HepG2 (cell line): ENCODE results near the gene PPP2R1B. TPM values are rescaled to one million over a fixed set of nuclear protein-coding genes. Genes with fewer than 3 reads are reported as not detected.

Experiments used
- AKAP8 ChIP-seq: sonication (generic); formaldehyde crosslinking; IDR thresholded peaks from 2 replicates; pipeline ENCODE4 v1.5.1; 2020; ENCODE audit warnings: mild to moderate bottlenecking, missing genetic modification reagents
- BCL6 ChIP-seq: IDR thresholded peaks from 2 replicates; pipeline ENCODE4 v1.6.1; 2016; ENCODE audit warnings: missing genetic modification reagents, missing compliant biosample characterization
- FOXA3 ChIP-seq: IDR thresholded peaks from 2 replicates; pipeline ENCODE4 v1.6.1; 2016; ENCODE audit warnings: missing genetic modification reagents, missing compliant biosample characterization
- FUBP1 ChIP-seq: sonication (generic); formaldehyde crosslinking; IDR thresholded peaks from 2 replicates; pipeline ENCODE4 v1.5.1; 2020; ENCODE audit warnings: missing genetic modification reagents, mild to moderate bottlenecking, borderline replicate concordance
- HES4 ChIP-seq: sonication (generic); formaldehyde crosslinking; IDR thresholded peaks from 2 replicates; pipeline ENCODE4 v1.9.0; 2021; ENCODE audit warnings: mild to moderate bottlenecking, missing genetic modification reagents, borderline replicate concordance
- HMG20B ChIP-seq: conservative IDR thresholded peaks from 2 replicates; pipeline ENCODE4 v1.6.1; 2016; ENCODE audit warnings: missing genetic modification reagents, missing compliant biosample characterization
- HNRNPUL1 ChIP-seq: fragments of 200-400 bp; formaldehyde crosslinking; IDR thresholded peaks from 2 replicates; pipeline ENCODE4 v1.6.1; 2017; ENCODE audit warnings: low read depth, mild to moderate bottlenecking, low read length, moderate library complexity
- NRL ChIP-seq: sonication (generic); formaldehyde crosslinking; IDR thresholded peaks from 2 replicates; pipeline ENCODE4 v1.5.0; 2020; ENCODE audit warnings: missing genetic modification reagents, mild to moderate bottlenecking, moderate library complexity, borderline replicate concordance
- PHF8 ChIP-seq: sonication (generic); formaldehyde crosslinking; IDR thresholded peaks from 2 replicates; pipeline ENCODE4 v1.5.0; 2020; ENCODE audit warnings: missing genetic modification reagents
- PRMT3 ChIP-seq: sonication (generic); formaldehyde crosslinking; IDR thresholded peaks from 2 replicates; pipeline ENCODE4 v1.8.1; 2022; ENCODE audit warnings: low read depth, mild to moderate bottlenecking, moderate library complexity, missing genetic modification reagents, borderline replicate concordance
- RNF2 ChIP-seq: fragments of 450-650 bp; conservative IDR thresholded peaks from 2 replicates; pipeline ENCODE4 v1.6.1; 2016; ENCODE audit warnings: low read depth
- SATB2 ChIP-seq: sonication (generic); formaldehyde crosslinking; IDR thresholded peaks from 2 replicates; pipeline ENCODE4 v1.5.0; 2020; ENCODE audit warnings: missing genetic modification reagents
- SNAI1 ChIP-seq: sonication (generic); formaldehyde crosslinking; IDR thresholded peaks from 2 replicates; pipeline ENCODE4 v1.5.0; 2020; ENCODE audit warnings: mild to moderate bottlenecking, missing genetic modification reagents, borderline replicate concordance
- TAF1 ChIP-seq: sonication (generic); formaldehyde crosslinking; IDR thresholded peaks from 2 replicates; pipeline ENCODE4 v1.4.0; 2020; ENCODE audit warnings: missing genetic modification reagents
- TBX2 ChIP-seq: sonication (generic); formaldehyde crosslinking; IDR thresholded peaks from 2 replicates; pipeline ENCODE4 v1.5.0; 2020; ENCODE audit warnings: missing genetic modification reagents, mild to moderate bottlenecking, borderline replicate concordance
- THYN1 ChIP-seq: sonication (generic); formaldehyde crosslinking; IDR thresholded peaks from 2 replicates; pipeline ENCODE4 v1.8.1; 2023; ENCODE audit warnings: low read depth, mild to moderate bottlenecking, moderate library complexity, missing genetic modification reagents, borderline replicate concordance
- TMF1 ChIP-seq: sonication (generic); formaldehyde crosslinking; IDR thresholded peaks from 2 replicates; pipeline ENCODE4 v1.8.1; 2022; ENCODE audit warnings: low read depth, missing genetic modification reagents
- ZBTB38 ChIP-seq: sonication (generic); formaldehyde crosslinking; IDR thresholded peaks from 2 replicates; pipeline ENCODE4 v1.5.1; 2020; ENCODE audit warnings: mild to moderate bottlenecking, missing genetic modification reagents
- ZC3H13 ChIP-seq: sonication (generic); formaldehyde crosslinking; IDR thresholded peaks from 2 replicates; pipeline ENCODE4 v1.8.1; 2023; ENCODE audit warnings: mild to moderate bottlenecking, missing genetic modification reagents, moderate library complexity
- ZNF263 ChIP-seq: sonication (generic); formaldehyde crosslinking; IDR thresholded peaks from 2 replicates; pipeline ENCODE4 v1.4.0; 2020; ENCODE audit warnings: missing genetic modification reagents
- ZNF333 ChIP-seq: sonication (generic); formaldehyde crosslinking; IDR thresholded peaks from 2 replicates; pipeline ENCODE4 v1.4.0; 2020; ENCODE audit warnings: mild to moderate bottlenecking, missing genetic modification reagents, borderline replicate concordance
- ZNF660 ChIP-seq: sonication (generic); formaldehyde crosslinking; IDR thresholded peaks from 2 replicates; pipeline ENCODE4 v1.5.1; 2020; ENCODE audit warnings: mild to moderate bottlenecking, low read depth, missing genetic modification reagents, borderline replicate concordance
- ZNF772 ChIP-seq: sonication (generic); formaldehyde crosslinking; IDR thresholded peaks from 2 replicates; pipeline ENCODE4 v1.5.0; 2020; ENCODE audit warnings: mild to moderate bottlenecking, missing genetic modification reagents
- ZNF788 ChIP-seq: sonication (generic); formaldehyde crosslinking; IDR thresholded peaks from 2 replicates; pipeline ENCODE4 v1.5.0; 2020; ENCODE audit warnings: mild to moderate bottlenecking, missing genetic modification reagents, borderline replicate concordance
- ZNF841 ChIP-seq: sonication (generic); formaldehyde crosslinking; IDR thresholded peaks from 2 replicates; pipeline ENCODE4 v1.8.1; 2023; ENCODE audit warnings: missing genetic modification reagents, borderline replicate concordance
- ZNF878 ChIP-seq: sonication (generic); formaldehyde crosslinking; IDR thresholded peaks from 2 replicates; pipeline ENCODE4 v1.8.1; 2023; ENCODE audit warnings: mild to moderate bottlenecking, missing genetic modification reagents, moderate library complexity
- ZSCAN22 ChIP-seq: sonication (generic); formaldehyde crosslinking; IDR thresholded peaks from 2 replicates; pipeline ENCODE4 v1.4.0; 2020; ENCODE audit warnings: mild to moderate bottlenecking, missing genetic modification reagents
- polyA plus RNA-seq, 8 experiments: library from polyadenylated mRNA; depleted of rRNA in 3 of 8; stranded (reverse) in 7 of 8; unstranded in 1 of 8; fragments of >200 nt; fragmentation: Illumina TruSeq in 4 of 8; extraction: Trizol in 4 of 8; gene quantifications; 2 replicates each; pipeline versions ENCODE4 v1.2.1 to v1.2.3, GENCODE V29; 2011 to 2016; ENCODE audit warnings: low read depth in 4 of 8, missing spikeins in 1 of 8, mixed read lengths in 1 of 8; ENCODE audit not compliant: insufficient read depth in 1 of 8
- total RNA-seq, 5 experiments: library from RNA; depleted of rRNA; stranded (reverse); fragments of >200 nt; fragmentation: Illumina TruSeq; extraction: Trizol; gene quantifications; 2 replicates each; pipeline ENCODE4 v1.2.3, GENCODE V29; 2016; ENCODE audit warnings: low read depth in 1 of 5
- TF ChIP-seq, protein P1 (sequence below): sonication (generic); formaldehyde crosslinking; IDR thresholded peaks from 2 replicates; pipeline ENCODE4 v1.5.0; 2020; ENCODE audit warnings: mild to moderate bottlenecking, missing genetic modification reagents

The PPP2R1B gene
- total and polyA plus RNA-seq, 2 of the 13 experiments (the other 11 are each of a cell fraction or from before 2014, with no cell fraction given), result 22.1 to 56.8 TPM

DNA sequence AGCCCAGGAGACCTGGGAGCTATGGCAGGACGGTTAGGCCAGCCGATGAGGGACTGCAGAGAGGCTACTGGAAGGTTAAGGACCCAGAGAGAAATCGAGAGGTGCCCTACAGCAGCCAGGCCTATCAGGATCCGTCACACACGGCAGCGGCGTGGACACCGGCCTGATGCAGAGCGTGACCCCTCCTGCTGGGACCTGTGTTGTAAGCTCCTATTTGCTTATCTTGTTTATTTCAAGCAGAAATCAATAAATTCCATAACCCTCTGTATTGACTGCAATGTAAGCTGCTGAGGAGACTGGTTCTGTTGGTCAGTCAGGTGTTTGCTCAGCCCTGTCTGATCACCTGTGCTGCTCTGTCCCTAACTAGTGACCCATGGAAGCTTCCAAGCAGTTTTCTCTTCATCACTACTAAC lies 39.9 kb downstream of the PPP2R1B start (continued):
- TF ChIP-seq ZNF660 (CRISPR knock-in tag) (no peak), TAF1 (CRISPR knock-in tag) (no peak), ZSCAN22 (CRISPR knock-in tag) (no peak), ZNF263 (CRISPR knock-in tag) (no peak), THYN1 (CRISPR knock-in tag) (no peak), FUBP1 (CRISPR knock-in tag) (no peak), HNRNPUL1 (no peak), BCL6 (CRISPR knock-in tag) (peak; percentile 85), PRMT3 (CRISPR knock-in tag) (no peak), SATB2 (CRISPR knock-in tag) (no peak), ZNF788 (CRISPR knock-in tag) (no peak; the same call in 1 of the 2 replicates), TMF1 (CRISPR knock-in tag) (no peak), AKAP8 (CRISPR knock-in tag) (peak; percentile 64; the same call in 1 of the 2 replicates), ZBTB38 (CRISPR knock-in tag) (peak; percentile 100), SNAI1 (CRISPR knock-in tag) (no peak), ZNF772 (no peak), NRL (CRISPR knock-in tag) (no peak), TBX2 (CRISPR knock-in tag) (peak; percentile 84), RNF2 (no peak), ZNF333 (CRISPR knock-in tag) (no peak), ZNF878 (CRISPR knock-in tag) (0 out of 2 replicates have a peak, but pooled peaks have one; percentile 56), FOXA3 (CRISPR knock-in tag) (peak; percentile 95), PHF8 (CRISPR knock-in tag) (no peak), ZNF841 (CRISPR knock-in tag) (no peak), HMG20B (CRISPR knock-in tag) (no peak), HES4 (no peak), ZC3H13 (CRISPR knock-in tag) (no peak)
- TF ChIP-seq, protein P1, sequence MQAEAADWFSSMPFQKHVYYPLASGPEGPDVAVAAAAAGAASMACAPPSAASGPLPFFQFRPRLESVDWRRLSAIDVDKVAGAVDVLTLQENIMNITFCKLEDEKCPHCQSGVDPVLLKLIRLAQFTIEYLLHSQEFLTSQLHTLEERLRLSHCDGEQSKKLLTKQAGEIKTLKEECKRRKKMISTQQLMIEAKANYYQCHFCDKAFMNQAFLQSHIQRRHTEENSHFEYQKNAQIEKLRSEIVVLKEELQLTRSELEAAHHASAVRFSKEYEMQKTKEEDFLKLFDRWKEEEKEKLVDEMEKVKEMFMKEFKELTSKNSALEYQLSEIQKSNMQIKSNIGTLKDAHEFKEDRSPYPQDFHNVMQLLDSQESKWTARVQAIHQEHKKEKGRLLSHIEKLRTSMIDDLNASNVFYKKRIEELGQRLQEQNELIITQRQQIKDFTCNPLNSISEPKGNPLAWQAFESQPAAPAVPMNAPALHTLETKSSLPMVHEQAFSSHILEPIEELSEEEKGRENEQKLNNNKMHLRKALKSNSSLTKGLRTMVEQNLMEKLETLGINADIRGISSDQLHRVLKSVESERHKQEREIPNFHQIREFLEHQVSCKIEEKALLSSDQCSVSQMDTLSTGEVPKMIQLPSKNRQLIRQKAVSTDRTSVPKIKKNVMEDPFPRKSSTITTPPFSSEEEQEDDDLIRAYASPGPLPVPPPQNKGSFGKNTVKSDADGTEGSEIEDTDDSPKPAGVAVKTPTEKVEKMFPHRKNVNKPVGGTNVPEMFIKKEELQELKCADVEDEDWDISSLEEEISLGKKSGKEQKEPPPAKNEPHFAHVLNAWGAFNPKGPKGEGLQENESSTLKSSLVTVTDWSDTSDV (CRISPR knock-in tag), result no peak
